GM18868 (cell line): ENCODE measurements around the gene DENND1C.

Source experiments
- ATAC-seq: cut with Tn5 transposase; IDR thresholded peaks from one replicate; pipeline ENCODE4 v1.9.1; 2021; ENCODE audit warnings: mild to moderate bottlenecking, moderate library complexity; ENCODE audit not compliant: unreplicated experiment

Gene DENND1C, protein sequence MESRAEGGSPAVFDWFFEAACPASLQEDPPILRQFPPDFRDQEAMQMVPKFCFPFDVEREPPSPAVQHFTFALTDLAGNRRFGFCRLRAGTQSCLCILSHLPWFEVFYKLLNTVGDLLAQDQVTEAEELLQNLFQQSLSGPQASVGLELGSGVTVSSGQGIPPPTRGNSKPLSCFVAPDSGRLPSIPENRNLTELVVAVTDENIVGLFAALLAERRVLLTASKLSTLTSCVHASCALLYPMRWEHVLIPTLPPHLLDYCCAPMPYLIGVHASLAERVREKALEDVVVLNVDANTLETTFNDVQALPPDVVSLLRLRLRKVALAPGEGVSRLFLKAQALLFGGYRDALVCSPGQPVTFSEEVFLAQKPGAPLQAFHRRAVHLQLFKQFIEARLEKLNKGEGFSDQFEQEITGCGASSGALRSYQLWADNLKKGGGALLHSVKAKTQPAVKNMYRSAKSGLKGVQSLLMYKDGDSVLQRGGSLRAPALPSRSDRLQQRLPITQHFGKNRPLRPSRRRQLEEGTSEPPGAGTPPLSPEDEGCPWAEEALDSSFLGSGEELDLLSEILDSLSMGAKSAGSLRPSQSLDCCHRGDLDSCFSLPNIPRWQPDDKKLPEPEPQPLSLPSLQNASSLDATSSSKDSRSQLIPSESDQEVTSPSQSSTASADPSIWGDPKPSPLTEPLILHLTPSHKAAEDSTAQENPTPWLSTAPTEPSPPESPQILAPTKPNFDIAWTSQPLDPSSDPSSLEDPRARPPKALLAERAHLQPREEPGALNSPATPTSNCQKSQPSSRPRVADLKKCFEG

DNA sequence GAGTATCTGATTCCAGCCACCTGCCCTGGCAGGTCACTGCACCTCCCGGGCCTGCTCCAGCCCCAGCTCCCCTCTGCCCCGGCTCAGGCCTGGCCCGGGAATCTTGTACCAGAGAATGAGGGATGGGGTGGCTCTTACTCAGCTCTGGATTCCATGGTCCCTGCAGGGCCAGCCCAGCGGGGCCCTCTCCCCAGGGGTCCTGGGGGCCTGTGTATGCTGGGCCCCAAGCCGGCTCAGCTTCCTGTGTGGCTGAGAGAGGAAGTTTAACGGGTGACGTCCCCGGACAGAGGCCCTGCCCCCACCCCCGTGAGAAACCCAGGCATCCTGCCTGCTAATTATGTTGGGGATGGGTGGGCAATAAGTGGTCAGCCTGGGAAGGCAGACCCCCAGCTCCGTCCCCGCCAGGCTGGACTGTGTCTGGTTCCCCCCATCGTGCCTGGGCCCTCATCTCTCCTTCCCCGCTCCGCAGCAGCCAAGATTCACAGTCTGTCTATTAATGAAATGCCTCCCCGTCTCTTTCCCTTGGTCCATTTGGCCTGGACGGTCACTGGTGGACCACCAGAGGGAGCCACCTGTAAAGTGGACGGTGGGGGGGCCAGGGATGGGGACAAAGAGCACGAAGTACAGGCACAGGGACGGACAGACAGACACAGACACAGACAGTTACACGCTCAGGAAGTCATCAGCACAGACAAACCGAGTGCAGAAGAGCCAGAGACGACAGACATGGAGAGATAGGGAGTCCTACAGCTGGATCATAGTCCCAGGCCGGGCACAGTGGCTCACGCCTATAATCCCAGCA is at the start of gene DENND1C:
DENND1C (minus strand) TSS at position 247 of the 802 bp plus-strand sequence; CDS start at position 155, 92 bp downstream.
- no peak for ATAC-seq

DNA sequence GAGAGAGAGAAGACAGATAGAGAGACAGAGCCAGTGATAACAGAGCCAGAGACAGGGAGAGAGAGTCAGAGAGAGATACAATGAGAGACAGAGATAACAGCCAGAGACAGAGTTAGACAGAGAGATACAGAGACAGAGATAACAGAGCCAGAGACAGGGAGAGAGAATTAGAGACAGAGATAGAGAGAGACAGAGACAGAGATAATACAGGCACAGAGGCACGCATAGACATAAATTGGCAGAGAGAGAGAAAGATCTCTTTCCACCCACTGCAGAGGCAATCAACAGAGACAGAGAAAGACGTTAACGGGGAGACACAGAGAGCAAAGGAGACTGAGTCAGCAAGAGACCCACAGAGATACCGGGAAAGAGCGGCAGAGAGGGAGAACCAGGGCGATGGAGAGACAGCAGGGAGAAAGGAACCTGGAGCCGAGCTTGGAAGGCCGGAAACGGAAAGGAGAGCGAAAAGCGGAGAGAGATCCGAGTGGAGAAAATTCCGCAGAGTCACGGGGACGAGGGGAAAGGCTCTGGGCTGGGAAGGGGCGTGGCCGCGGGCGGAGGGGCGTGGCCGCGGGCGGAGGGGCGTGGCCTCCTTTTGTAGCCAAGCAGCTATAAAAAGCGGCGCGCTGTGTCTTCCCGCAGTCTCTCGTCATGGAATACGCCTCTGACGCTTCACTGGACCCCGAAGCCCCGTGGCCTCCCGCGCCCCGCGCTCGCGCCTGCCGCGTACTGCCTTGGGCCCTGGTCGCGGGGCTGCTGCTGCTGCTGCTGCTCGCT is 49.0 kb upstream of the DENND1C start, which contains the start of gene TNFSF9:
TNFSF9 (plus strand) TSS at position 641 of the 777 bp plus-strand sequence; CDS start at position 652, 11 bp downstream.
- peak; percentile 27 for ATAC-seq

DNA sequence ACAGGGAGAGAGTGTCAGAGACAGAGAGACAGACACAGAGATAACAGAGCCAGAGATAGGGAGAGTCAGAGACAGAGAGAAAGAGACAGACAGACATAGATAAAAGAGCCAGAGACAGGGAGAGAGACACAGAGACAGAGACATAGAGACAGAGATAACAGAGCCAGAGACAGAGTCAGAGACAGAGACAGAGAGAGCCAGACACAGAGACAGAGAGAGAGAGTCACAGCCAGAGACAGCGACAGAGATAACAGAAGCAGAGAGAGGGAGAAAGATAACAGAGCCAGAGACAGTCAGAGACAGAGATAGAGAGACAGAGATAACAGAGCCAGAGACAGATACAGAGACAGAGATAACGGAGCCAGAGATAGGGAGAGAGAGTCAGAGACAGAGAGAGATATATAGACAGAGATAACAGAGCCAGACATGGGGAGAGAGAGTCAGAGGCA is 48.4 kb upstream of the DENND1C start:
- no peak for ATAC-seq

DNA sequence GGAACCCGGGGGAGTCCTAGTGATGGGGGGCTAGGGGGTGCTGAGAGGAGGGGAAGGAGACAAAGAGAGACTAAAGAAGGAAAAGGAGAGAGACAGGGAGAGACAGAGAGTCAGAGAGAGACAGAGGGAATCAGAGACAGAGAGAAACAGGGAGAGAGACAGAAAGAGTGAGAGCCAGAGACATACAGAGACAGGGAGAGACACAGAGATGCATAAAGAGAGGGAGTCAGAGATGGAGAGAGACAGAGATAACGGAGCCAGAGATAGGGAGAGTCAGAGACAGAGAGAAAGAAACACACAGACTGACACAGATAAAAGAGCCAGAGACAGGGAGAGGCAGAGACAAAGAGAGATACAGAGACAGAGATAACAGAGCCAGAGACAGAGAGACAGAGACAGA is 47.8 kb upstream of the DENND1C start:
- ATAC-seq, result no peak

DNA sequence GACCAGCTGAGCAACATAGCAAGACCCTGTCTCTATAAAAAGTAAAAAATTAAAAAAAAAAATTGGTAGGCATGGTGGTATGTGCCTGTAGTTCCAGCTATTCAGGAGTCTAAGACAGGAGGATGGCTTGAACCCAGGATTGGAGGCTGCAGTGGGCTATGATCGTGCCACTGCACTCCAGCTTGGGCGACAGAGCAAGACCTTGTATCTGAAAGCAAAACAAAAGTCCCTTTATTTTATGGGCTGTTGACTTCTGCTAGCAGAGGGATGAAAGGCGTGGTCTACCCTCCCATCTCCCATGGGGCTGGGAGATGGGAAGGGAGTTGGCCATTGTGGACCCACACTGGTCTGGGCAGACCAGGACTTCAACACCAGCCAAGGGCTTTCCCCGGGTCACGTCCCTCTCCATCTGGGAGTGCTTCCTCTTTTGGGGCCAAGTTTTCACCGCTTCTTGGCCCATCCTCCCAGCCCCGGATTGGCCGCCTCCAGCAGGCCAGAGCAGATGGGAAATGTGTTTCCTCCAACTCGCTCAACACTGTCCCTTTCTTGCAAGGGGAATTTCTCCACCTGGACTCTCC is 47.0 kb upstream of the DENND1C start:
- peak; percentile 1 for ATAC-seq

DNA sequence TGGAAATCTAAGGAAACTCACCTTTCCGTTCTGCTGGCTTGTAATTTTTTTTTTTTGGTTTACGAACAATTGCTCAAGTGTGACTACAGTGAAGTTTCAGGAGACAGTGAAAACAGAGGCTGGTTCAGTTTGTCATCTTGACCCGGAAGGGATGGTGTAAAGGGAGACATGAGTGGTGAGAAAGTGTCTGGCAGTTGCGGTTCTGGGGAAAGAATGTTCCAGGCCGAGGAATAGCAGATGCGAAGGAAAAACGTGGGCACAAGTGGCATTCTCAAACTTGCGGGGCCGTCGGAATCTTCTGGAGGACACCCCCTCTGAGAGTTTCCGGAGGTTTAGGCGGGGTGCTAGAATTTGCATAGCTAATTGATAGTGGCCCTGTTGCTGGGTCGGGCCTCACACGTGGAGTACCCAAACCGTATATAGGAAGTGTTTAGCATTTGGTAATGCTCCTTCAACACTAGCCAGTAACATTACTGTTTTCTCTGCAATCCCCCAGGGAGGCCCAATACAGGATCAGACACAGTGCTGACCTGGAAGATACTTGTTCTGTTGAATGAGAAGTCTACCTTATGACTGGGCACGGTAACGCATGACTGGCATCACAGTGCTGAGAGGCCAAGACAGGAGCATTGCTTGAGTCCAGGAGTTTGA is 46.4 kb upstream of the DENND1C start:
- ATAC-seq, result peak; percentile 46

DNA sequence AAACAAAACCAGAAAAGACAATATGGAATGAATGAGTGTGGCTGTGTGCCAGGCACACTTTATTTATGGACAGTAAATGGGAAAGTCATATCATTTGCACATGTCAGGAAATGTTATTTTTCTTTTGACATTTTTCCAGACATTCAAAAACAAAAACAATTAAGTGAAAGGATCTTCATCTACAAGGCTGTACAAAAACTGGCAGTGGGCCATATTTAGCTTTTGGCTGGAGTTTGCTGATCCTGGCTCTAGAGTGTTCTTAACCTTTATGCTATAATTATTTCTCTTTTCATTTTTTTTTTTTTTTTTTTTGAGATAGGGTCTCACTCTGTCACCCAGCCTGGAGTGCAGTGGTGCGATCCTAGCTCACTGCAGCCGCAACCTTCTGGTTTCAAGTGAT is 42.7 kb upstream of the DENND1C start:
- no peak for ATAC-seq

DNA sequence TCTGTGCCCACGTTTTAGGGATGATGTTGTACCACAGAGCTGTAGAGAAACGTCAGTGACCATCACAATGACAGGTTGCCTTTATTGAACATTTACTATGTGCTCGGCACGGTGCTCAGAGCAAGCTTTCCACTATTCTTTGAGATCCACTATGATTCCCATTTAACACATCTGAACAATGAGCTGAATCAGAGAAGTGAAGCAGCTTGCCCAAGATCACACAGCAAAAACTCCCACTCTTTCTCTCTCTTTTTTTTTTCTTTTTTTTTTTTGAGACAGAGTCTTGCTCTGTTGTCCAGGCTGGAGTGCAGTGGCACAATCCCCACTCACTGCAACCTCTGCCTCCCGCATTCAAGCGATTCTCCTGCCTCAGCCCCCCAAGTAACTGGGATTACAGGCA is 41.1 kb upstream of the DENND1C start:
- ATAC-seq, result no peak

DNA sequence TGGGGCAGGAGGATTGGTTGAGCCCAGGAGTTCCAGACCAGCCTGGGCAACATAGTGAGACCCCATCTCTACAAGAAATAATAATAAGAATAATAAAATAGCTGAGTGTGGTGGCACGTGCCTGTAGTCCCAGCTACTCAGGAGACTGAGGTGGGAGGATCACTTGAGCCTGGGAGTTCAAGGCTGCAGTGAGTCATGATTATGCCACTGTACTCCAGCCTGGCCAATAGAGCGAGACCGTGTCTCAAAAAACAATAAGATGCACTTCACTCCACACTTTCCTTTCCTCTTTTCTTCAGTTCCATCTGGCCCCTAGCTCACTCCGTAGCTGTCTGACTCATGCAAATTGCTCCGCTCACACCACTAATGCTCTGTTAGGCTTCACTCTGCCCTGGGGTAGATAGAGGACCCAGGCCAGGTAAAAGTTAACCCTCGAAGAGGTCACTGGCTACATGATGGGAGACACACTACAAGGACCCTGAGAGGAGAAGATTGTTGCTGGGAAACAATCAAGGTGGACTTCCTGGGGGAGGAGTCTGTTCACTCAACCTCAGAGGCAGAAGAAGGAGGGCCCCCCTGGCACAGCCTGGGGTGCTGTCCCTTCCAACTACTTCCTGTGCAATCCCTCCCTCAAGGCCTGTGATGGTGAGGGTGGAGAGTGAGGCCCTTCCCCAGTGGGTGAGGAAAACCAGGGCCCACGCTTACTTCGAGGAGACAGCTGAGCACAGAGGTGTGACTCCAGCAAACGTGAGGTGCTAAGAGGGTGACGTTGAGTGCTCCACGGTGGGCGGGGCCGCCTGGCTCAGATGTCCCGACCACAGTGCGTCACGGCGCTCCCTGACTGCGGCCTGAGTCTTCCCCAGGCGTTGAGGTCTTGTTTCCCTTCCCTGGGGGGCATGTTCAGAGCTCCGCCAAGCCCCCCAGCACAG is 40.4 kb upstream of the DENND1C start:
- peak; percentile 51 for ATAC-seq

DNA sequence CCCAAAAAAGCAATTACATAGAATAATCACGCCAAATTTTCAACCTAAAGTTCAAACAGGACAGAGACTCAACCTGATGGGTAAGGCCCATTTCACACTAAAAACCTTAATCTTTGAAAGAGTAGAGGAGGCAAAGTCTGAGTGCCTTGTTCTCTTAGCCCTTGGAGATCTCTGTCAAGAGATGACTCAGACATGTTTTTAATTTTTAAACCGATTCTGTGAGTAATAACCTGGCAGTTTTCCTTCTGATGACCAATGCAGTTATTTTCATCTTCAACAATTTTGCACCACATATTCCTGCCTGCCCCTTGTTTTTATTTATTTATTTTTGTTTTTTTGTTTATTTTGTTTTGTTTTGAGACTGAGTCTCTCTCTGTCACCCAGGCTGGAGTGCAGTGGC is 37.7 kb upstream of the DENND1C start:
- no peak for ATAC-seq

DNA sequence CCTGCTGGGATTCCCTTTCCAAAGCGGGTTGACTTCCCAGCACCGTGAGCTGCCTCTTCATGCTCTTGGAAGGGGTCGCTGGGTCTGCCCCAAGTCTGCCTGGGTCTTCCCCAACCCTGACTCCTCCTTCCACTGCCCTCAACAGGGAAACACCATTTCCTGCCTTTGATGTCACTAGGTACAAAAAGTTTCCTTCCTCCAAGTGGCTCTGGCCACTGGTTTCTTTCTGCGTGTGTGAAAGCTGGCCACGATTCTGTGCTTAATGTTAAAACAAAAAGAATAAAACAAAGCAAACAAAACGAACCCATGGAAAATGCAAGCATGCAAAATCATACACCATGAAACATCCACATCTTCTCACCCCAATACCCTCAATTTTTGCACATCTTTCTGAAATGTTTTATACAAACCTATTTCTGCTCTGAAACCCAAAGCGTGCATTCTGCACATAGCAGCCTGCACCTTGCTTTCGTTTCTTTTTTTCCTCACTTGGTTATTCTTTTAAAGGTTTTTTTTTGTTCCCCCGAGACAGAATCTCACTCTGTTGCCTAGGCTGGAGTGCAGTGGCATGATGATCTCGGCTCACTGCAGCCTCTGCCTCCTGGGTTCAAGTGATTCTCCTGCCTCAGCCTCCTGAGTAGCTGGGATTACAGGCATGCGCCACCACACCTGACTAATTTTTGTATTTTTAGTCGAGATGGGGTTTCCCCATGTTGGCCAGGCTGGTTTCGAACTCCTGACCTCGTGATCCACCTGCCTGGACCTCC is 36.7 kb upstream of the DENND1C start:
- ATAC-seq, result no peak

DNA sequence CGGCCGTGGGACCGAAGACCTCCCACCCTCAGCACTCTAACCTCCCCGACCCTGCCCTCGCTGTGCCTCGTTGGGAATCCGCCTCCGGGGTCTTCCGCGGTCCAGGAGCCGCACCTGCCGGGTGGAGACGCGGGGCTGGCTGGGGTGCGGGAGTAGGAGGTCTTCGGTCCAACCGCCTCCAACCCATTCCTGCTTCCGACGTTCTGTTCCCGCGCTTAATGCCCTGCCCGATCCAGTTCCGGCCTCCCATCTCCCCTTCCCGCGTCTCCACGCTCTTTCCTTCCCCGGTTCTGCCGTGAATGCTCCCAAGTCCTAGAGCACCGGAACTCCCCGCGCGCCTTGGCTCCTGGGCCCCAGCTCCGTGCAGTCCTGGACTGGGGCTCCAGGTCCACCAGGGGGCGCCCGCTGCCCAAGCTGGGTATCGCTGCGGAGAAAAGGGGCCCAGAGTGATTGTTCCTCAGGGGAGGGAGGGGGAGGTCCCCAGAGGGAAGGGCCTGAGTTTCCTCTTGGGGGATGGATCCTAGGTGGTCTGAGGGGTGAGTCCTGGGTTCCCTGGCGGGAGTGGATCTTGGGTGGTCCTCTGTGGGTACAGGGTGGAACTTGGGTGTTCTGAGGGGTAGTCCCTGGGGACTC is 35.2 kb upstream of the DENND1C start:
- peak; percentile 54 for ATAC-seq

DNA sequence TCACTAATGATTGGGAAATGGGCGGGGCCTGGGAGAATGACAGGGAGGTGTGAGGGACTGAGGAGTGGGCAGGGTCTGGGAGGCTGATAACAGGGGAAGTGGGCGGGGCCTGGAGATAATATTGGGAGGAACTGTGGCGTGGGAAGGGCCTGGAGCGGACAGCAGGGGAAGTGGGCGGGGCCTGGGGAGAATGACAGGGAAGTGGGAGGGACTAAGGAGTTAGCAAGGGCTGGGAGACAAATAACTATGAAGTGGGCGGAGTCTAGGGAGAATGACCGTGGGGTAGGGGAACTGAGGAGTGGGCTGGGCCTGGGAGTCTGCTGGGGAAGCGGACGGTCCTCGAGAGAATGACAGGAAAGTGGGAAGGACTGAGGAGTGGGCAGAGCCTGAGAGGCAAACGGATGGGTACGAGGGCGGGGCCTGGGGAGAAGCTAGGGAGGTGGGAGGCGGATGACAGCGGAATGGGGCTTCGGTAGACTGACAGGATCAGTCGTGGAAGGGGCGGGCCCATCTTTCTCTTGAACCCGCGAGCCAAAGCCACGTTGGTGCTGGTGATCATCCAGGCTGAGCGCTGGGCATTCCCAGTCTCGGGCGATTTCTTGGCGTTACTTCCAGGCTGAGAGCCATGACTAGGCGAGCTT is 34.6 kb upstream of the DENND1C start:
- peak; percentile 36 for ATAC-seq

DNA sequence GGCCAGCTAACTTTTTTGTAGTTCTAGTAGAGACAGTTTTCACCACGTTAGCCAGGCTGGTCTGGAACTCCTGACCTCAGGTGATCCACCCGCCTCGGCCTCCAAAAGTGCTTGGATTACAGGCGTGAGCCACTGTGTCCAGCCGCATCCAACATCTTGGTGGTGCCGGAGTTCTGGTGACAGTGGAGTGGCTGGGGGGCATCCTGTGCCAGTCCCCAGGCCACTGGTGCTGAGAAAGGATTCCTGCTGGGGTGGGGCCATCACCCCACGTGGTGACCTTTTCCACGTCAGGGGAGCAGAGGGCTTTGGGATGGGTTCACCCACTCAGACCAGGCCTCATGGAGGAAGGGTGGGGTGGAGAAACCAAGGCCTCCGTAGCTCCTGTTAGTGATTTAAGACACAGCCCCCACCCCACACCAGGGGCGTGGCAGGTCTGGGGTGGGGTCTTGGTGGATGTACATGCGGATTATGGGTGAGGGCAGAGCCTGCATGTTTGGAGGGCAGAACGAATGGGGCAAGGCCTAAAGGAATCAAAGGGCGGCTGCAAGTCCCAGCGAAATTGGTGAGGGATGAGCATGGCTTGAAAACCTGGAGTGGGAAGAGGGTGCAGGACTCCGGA is 33.4 kb upstream of the DENND1C start:
- no peak for ATAC-seq

DNA sequence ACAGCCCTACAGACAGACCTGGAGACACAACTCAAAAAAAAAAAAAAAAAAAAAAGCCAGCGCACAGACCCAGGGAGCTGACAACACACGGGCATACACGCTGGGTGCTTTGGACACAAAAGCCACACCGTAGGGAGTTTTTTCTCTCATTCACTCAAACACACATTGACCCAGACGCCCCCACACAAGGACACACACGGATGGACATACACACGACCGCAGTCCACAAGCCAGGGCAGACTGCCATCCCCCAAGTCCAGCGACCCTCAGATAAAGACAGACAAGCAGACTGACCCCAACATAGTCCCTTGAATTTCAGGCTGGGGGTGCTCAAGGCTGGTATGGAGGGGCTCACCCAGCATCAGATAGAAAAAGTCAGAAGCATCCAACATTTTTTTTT is 32.5 kb upstream of the DENND1C start:
- ATAC-seq, result no peak

DNA sequence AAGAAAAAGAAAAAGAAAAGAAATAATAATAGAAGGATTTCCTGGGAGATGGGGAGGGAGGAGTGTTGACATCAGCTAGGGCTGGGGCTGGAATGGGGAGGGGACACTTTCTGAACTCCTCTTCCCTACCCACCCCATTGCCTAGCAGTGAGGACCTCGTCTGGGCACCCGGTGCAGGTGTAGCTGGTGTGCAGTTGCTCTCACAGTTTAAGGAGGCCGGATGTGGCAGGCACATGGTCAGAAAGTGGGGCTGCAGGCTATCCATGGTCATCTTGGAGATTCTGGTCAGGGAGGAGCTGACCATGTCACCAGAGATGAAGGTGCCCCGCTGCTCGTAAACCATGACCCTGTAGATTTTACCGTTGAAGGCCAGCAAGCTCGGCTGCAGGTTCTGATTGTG is 29.0 kb upstream of the DENND1C start:
- ATAC-seq, result no peak
